SK-N-MC (cell line): ENCODE measurements around the gene MAML1.

Experiments used
- EZH2 ChIP-seq: fragments of 200-600 bp; sonication (generic); IDR thresholded peaks from one replicate; pipeline ENCODE4 v1.6.1; 2017; ENCODE audit warnings: antibody characterized with exemption
- FOXP2 ChIP-seq: optimal IDR thresholded peaks from 2 replicates; pipeline ENCODE3; 2011; ENCODE audit warnings: mild to moderate bottlenecking, moderate library complexity; ENCODE audit not compliant: insufficient read depth; ENCODE audit errors: extremely low read length, control extremely low read depth
- POLR2AphosphoS5 ChIP-seq: IDR thresholded peaks from 2 replicates; pipeline ENCODE4 v1.6.1; 2012; ENCODE audit warnings: mild to moderate bottlenecking, low read depth, low read length, borderline replicate concordance

GRCh38 chr5:179800696-179801201, 68.1 kb downstream of the MAML1 start:
- TF ChIP-seq EZH2 (no peak), POLR2AphosphoS5 (no peak), FOXP2 (no peak)
